MCF 10A (cell line): ENCODE results near the gene C3orf49. TPM values are rescaled to one million over a fixed set of nuclear protein-coding genes. Genes with fewer than 3 reads are reported as not detected.
A peak's percentile ranks its signal among the peaks of the same experiment; 100 is the strongest.

ENCODE experiments used
- BruUV-seq: library from RNA; stranded (reverse); fragments of 400-500 nt; replicated peaks from 2 replicates; lab custom pipeline; 2021; lab: Mats Ljungman, UMichigan
- CTCF ChIA-PET: fragments of 300-600 bp; sonication (Branson Sonifier 250); formaldehyde crosslinking; extraction: SDS; loops from one replicate; lab custom pipeline; 2021; ENCODE audit warnings: antibody characterized with exemption, inconsistent platforms; lab: Yijun Ruan, JAX
- POLR2A ChIA-PET: fragments of 300-600, 350-650 bp; sonication (Branson Sonifier 250); formaldehyde crosslinking; extraction: SDS; loops from one replicate; lab custom pipeline; 2020; ENCODE audit warnings: antibody characterized with exemption, inconsistent platforms; lab: Yijun Ruan, JAX
- DNase-seq: peaks from one replicate; pipeline ENCODE4 v3.0.0-alpha.2; 2018; ENCODE audit not compliant: unreplicated experiment
- H3K27ac Mint-ChIP-seq: one replicate; pipeline ENCODE4 v1.8.0; 2022; ENCODE audit warnings: mild to moderate bottlenecking, low read depth, mixed read lengths; ENCODE audit not compliant: unreplicated experiment
- H3K27me3 Mint-ChIP-seq: one replicate; pipeline ENCODE4 v1.8.0; 2022; ENCODE audit warnings: mixed read lengths; ENCODE audit not compliant: insufficient read depth, unreplicated experiment
- H3K36me3 Mint-ChIP-seq: one replicate; pipeline ENCODE4 v1.8.0; 2022; ENCODE audit warnings: mild to moderate bottlenecking, moderate library complexity, mixed read lengths; ENCODE audit not compliant: insufficient read depth, unreplicated experiment
- H3K4me1 Mint-ChIP-seq: one replicate; pipeline ENCODE4 v1.8.0; 2022; ENCODE audit warnings: mixed read lengths; ENCODE audit not compliant: insufficient read depth, unreplicated experiment
- H3K4me3 Mint-ChIP-seq: one replicate; pipeline ENCODE4 v1.8.0; 2022; ENCODE audit warnings: mild to moderate bottlenecking, moderate library complexity, mixed read lengths; ENCODE audit not compliant: unreplicated experiment
- H3K9me3 Mint-ChIP-seq: one replicate; pipeline ENCODE4 v1.8.0; 2022; ENCODE audit warnings: mixed read lengths; ENCODE audit not compliant: unreplicated experiment
- intact Hi-C: fragments of 100-400 bp; cut with micrococcal nuclease; formaldehyde crosslinking; loops from 2 replicates; pipeline ENCODE4 v1.14.1; 2022
- total RNA-seq: library from RNA; stranded (reverse); gene quantifications from 2 replicates; pipeline ENCODE4 v1.2.3, GENCODE V29; 2022
- TF ChIP-seq, protein P1 (sequence below): fragments of 200-600 bp; IDR thresholded peaks from one replicate; pipeline ENCODE4 v1.8.0; 2022; ENCODE audit warnings: antibody characterized with exemption, mild to moderate bottlenecking; ENCODE audit not compliant: unreplicated experiment

C3orf49 gene
- total RNA-seq, 1 experiment from 2014 or later, result not detected

DNA sequence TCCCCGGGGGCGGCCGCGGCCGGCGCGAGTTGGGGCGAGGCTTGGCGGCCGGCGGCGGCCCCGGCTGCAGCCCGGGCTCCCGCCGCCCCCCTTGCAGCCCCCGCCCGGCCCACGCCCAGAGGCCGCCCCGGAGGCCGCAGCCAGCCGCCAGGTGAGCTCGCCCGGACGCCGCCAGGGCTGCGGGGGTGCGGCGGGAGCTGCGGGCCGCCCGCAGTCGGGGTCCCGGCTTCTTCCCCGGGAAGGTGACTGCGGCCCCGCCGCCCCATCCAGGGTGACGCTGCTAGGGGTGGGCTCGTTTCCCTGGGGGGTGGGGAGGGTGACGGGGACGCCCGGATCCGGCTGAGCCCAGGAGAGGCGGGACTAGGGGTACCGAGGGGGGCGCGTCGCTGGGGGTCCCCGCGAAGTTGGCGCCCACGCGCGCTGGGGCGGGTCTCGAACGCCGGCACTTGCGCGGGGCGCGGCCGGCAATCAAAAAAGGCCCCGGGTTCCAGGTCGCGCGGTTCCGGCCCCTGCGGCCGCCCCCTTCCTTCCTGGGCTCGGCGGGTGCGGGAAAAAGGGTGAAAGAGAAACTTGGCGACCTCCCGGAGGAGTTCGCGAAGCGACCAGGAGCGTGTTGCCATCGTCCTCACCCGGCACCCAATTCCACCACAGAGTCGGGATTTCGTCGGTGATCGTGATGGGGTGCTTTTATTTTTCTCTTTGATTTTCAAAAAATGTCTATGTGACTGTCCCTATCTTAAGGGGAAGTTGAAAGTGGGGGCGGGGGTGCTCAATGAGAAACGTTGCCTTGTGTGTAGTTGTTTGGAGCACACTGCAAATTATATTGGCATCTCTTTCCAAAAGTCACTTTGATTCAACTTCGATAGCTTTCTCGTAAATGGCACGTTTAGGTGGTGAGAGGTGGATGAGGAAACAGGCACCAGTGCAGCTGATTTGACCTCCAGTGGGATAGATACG is 45.2 kb downstream of the C3orf49 start:
- Mint-ChIP-seq H3K9me3 (no peaks in the 10 kb centered on the region), H3K36me3 (peaks cover 13% of the 10 kb centered on the region), H3K27me3 (no peaks in the 10 kb centered on the region), H3K27ac (peak overlapping the region; percentile 84), H3K4me3 (peak overlapping the region; percentile 84), H3K4me1 (peaks cover 37% of the 10 kb centered on the region)
- ChIA-PET POLR2A (interaction anchor here (0.9 to 2.6 kb wide), 8 partner anchors 9 to 114 kb away, joined by 3 to 13 read pairs (median 6); partner anchors contain the start of gene SCAANT1), CTCF (interaction anchor here (0.6 kb wide), 1 partner anchor 14 kb away, joined by 3 read pairs; no protein-coding TSS in a partner anchor)
- no TSS peak for BruUV-seq
- intact Hi-C loops, result loop anchor here (1.0 kb wide), 1 partner anchor 48 kb away; the partner anchor contains the start of gene SCAANT1
- peak; percentile 39 for DNase-seq
- TF ChIP-seq, protein P1, sequence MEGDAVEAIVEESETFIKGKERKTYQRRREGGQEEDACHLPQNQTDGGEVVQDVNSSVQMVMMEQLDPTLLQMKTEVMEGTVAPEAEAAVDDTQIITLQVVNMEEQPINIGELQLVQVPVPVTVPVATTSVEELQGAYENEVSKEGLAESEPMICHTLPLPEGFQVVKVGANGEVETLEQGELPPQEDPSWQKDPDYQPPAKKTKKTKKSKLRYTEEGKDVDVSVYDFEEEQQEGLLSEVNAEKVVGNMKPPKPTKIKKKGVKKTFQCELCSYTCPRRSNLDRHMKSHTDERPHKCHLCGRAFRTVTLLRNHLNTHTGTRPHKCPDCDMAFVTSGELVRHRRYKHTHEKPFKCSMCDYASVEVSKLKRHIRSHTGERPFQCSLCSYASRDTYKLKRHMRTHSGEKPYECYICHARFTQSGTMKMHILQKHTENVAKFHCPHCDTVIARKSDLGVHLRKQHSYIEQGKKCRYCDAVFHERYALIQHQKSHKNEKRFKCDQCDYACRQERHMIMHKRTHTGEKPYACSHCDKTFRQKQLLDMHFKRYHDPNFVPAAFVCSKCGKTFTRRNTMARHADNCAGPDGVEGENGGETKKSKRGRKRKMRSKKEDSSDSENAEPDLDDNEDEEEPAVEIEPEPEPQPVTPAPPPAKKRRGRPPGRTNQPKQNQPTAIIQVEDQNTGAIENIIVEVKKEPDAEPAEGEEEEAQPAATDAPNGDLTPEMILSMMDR, result no peak

DNA sequence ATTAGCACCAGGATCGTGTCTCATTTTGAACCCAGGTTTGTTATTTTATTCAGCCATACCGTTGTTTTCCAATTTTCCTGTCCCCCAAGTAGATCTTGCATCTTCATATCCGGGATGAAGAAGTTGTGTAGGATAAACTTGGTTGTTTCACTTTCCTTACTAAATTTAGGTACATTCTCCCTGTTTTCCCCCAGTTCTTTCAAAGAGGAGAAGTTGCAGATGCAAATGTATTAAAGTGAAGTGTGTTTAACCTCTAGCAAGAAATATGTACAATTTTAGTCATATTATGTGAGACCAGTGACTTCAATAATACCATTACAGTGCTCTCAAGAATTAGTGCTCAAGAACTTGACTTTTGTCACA is 45.8 kb downstream of the C3orf49 start:
- H3K36me3 Mint-ChIP-seq, result peaks cover 11% of the 10 kb centered on the region
- no peak for DNase-seq

DNA sequence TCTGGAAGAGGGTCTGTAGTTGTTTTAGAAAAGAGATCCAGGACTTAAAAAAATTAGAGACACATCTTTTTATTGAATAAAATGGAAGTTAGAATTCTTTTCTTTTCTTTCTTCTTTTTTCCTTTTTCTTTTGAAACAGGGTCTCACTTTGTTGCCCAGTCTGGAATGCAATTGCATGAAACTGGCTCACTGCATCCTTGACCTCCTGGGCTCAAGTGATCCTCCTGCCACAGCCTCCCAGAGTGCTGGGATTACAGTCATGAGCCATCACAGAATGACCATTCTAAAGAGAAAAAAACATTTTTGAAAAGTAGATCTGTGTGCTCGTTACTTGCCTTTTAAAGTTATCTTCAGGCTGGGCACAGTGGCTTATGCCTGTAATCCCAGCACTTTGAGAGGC is 48.1 kb downstream of the C3orf49 start:
- BruUV-seq, result no TSS peak
- ChIA-PET CTCF (no interaction called here), POLR2A (interaction anchor here (1.1 kb wide), 1 partner anchor 10 kb away, joined by 3 read pairs; no protein-coding TSS in a partner anchor)
- Mint-ChIP-seq H3K36me3 (peaks cover 11% of the 10 kb centered on the region), H3K27ac (no peak overlapping the region), H3K27me3 (no peaks in the 10 kb centered on the region), H3K9me3 (no peaks in the 10 kb centered on the region), H3K4me3 (no peak overlapping the region), H3K4me1 (peaks cover 20% of the 10 kb centered on the region)
- no peak for DNase-seq
- TF ChIP-seq, protein P1, result no peak
- intact Hi-C loops, result no loop called here

More for the DNA sequence above, 45.8 kb downstream of the C3orf49 start:
- peak overlapping the region; percentile 84 for H3K27ac Mint-ChIP-seq
- POLR2A ChIA-PET, result interaction anchor here (0.9 to 2.6 kb wide), 5 partner anchors 8 to 112 kb away, joined by 4 to 13 read pairs (median 7); partner anchors contain the start of gene SCAANT1
- TF ChIP-seq, protein P1, result no peak
- H3K4me1 Mint-ChIP-seq, result peaks cover 34% of the 10 kb centered on the region
- CTCF ChIA-PET, result no interaction called here
- BruUV-seq, result TSS peak; percentile 53
- H3K4me3 Mint-ChIP-seq, result peak overlapping the region; percentile 84
- no peaks in the 10 kb centered on the region for H3K27me3 Mint-ChIP-seq
- H3K9me3 Mint-ChIP-seq, result no peaks in the 10 kb centered on the region
- intact Hi-C loops, result loop anchor here (1.0 kb wide), 1 partner anchor 47 kb away; the partner anchor contains the start of gene SCAANT1
